H1 (cell line): ENCODE data around the gene RPS3. TPM values are rescaled to one million over a fixed set of nuclear protein-coding genes. Genes with fewer than 3 reads are reported as not detected.

Experiments
- CTCF ChIA-PET: fragments of 300-600 bp; sonication (Branson Sonifier 250); formaldehyde crosslinking; loops from one replicate; lab custom pipeline; 2021; ENCODE audit not compliant: partially characterized antibody; lab: Charles Lee
- POLR2A ChIA-PET: fragments of 300-600 bp; sonication (Branson Sonifier 250); formaldehyde crosslinking; loops from one replicate; lab custom pipeline; 2021; ENCODE audit warnings: inconsistent platforms; ENCODE audit not compliant: partially characterized antibody; lab: Charles Lee
- DNase-seq, 2 experiments: peaks; one replicate each; pipeline versions ENCODE4 v3.0.0 to v3.0.0-alpha.2; 2010 to 2022; ENCODE audit warnings: low spot score in 2 of 2, low read depth in 1 of 2, mixed read lengths in 1 of 2
- FAIRE-seq: peaks from 2 replicates; lab custom pipeline; 2011; peaks lifted over from hg19 to GRCh38; lab: Jason Lieb, UNC
- H2AFZ ChIP-seq: 2 replicates; pipeline ENCODE4 v1.8.1; 2012; ENCODE audit warnings: low read length, inconsistent platforms
- H2AK5ac ChIP-seq: 2 replicates; pipeline ENCODE4 v1.6.1; 2013; ENCODE audit warnings: low read depth, low read length
- H2BK120ac ChIP-seq: replicated peaks from 2 replicates; pipeline ENCODE3; 2013; ENCODE audit warnings: low read depth, low read length, inconsistent platforms
- H2BK12ac ChIP-seq: 2 replicates; pipeline ENCODE4 v1.6.1; 2013; ENCODE audit warnings: low read depth, low read length
- H2BK15ac ChIP-seq: 2 replicates; pipeline ENCODE4 v1.6.1; 2013; ENCODE audit warnings: low read length
- H2BK20ac ChIP-seq: 2 replicates; pipeline ENCODE4 v1.6.1; 2013; ENCODE audit warnings: low read length
- H2BK5ac ChIP-seq: 2 replicates; pipeline ENCODE4 v1.6.1; 2013; ENCODE audit warnings: low read depth, low read length
- H3K14ac ChIP-seq: 2 replicates; pipeline ENCODE4 v1.6.1; 2013; ENCODE audit warnings: inconsistent platforms; ENCODE audit not compliant: insufficient read length
- H3K18ac ChIP-seq: 2 replicates; pipeline ENCODE4 v1.6.1; 2013; ENCODE audit warnings: low read length; ENCODE audit errors: extremely low read depth
- H3K23ac ChIP-seq: 2 replicates; pipeline ENCODE4 v1.6.1; 2013; ENCODE audit warnings: inconsistent platforms; ENCODE audit not compliant: insufficient read length
- H3K23me2 ChIP-seq: 2 replicates; pipeline ENCODE4 v1.6.1; 2013; ENCODE audit warnings: low read depth, low read length
- H3K27ac ChIP-seq: 2 replicates; pipeline ENCODE4 v1.6.1; 2011; ENCODE audit warnings: low read depth, low read length, inconsistent platforms
- H3K27me3 ChIP-seq, 4 experiments: replicated peaks in 1 of 4; 1 replicate in 1 of 4; 2 replicates in 3 of 4; pipeline versions ENCODE4 v1.6.1 to v1.8.1; 2011 to 2013; ENCODE audit warnings: low read length in 3 of 4, mild to moderate bottlenecking in 3 of 4, inconsistent platforms in 2 of 4, mixed read lengths in 2 of 4, moderate library complexity in 1 of 4; ENCODE audit not compliant: control insufficient read depth in 3 of 4, insufficient read depth in 3 of 4; ENCODE audit errors: extremely low read depth in 1 of 4
- H3K36me3 ChIP-seq, 4 experiments: 2 replicates each; pipeline versions ENCODE4 v1.6.1 to v1.8.1; 2011 to 2013; ENCODE audit warnings: mild to moderate bottlenecking in 4 of 4, low read length in 3 of 4, moderate library complexity in 2 of 4, control low read depth in 1 of 4, inconsistent platforms in 1 of 4; ENCODE audit not compliant: insufficient read depth in 4 of 4, control insufficient read depth in 2 of 4
- H3K4ac ChIP-seq: replicated peaks from 2 replicates; pipeline ENCODE3; 2013; ENCODE audit warnings: low read length, low read depth, mixed read lengths, inconsistent platforms; ENCODE audit not compliant: insufficient read length
- H3K4me1 ChIP-seq, 4 experiments: replicated peaks in 1 of 4; 1 replicate in 1 of 4; 2 replicates in 3 of 4; pipeline versions ENCODE4 v1.6.1 to v1.8.1; 2011 to 2013; ENCODE audit warnings: low read length in 3 of 4, inconsistent platforms in 2 of 4, mixed read lengths in 1 of 4; ENCODE audit not compliant: insufficient read depth in 4 of 4, control insufficient read depth in 3 of 4
- H3K4me2 ChIP-seq, 2 experiments: 2 replicates each; pipeline versions ENCODE4 v1.6.1 to v1.8.1; 2011 to 2013; ENCODE audit warnings: low read depth in 2 of 2, low read length in 2 of 2, control low read depth in 1 of 2, inconsistent platforms in 1 of 2, mild to moderate bottlenecking in 1 of 2; ENCODE audit not compliant: insufficient read depth in 1 of 2
- H3K4me3 ChIP-seq, 4 experiments: fragments of 200-600, 300-600 bp in 1 of 4; sonication (generic), shearing (Covaris generic), sonication (Bioruptor Twin) in 1 of 4; 2 replicates each; pipeline versions ENCODE4 v1.5.1 to v1.8.1; 2011 to 2016; ENCODE audit warnings: low read length in 4 of 4, low read depth in 3 of 4, control low read depth in 2 of 4, inconsistent platforms in 2 of 4, mild to moderate bottlenecking in 2 of 4, mixed read lengths in 1 of 4, moderate library complexity in 1 of 4; ENCODE audit not compliant: insufficient read depth in 2 of 4; ENCODE audit errors: extremely low read depth in 1 of 4
- H3K56ac ChIP-seq: replicated peaks from 2 replicates; pipeline ENCODE3; 2013; ENCODE audit warnings: low read depth, mild to moderate bottlenecking, mixed read lengths, low read length, inconsistent platforms; ENCODE audit not compliant: insufficient read length
- H3K79me1 ChIP-seq: 2 replicates; pipeline ENCODE4 v1.6.1; 2013; ENCODE audit warnings: low read depth, low read length, control low read depth
- H3K79me2 ChIP-seq, 2 experiments: 2 replicates each; pipeline versions ENCODE4 v1.6.1 to v1.8.1; 2012 to 2013; ENCODE audit warnings: low read length in 2 of 2, mild to moderate bottlenecking in 2 of 2, inconsistent platforms in 1 of 2; ENCODE audit not compliant: insufficient read depth in 2 of 2, control insufficient read depth in 1 of 2
- H3K9ac ChIP-seq, 4 experiments: replicated peaks in 1 of 4; 1 replicate in 1 of 4; 2 replicates in 3 of 4; pipeline versions ENCODE4 v1.6.1 to v1.8.1; 2011 to 2013; ENCODE audit warnings: low read depth in 3 of 4, low read length in 3 of 4, control low read depth in 2 of 4, mild to moderate bottlenecking in 2 of 4, moderate library complexity in 2 of 4, inconsistent platforms in 1 of 4; ENCODE audit errors: extremely low read depth in 1 of 4
- H3K9me3 ChIP-seq, 2 experiments: 2 replicates each; pipeline versions ENCODE4 v1.6.1 to v1.8.1; 2012 to 2013; ENCODE audit warnings: mild to moderate bottlenecking in 2 of 2, moderate library complexity in 2 of 2, control low read depth in 1 of 2, inconsistent platforms in 1 of 2, low read depth in 1 of 2, low read length in 1 of 2, mixed read lengths in 1 of 2; ENCODE audit not compliant: insufficient read depth in 2 of 2
- H4K20me1 ChIP-seq, 2 experiments: replicated peaks in 1 of 2; 2 replicates each; pipeline versions ENCODE3 to v1.8.1; 2011 to 2013; ENCODE audit warnings: inconsistent platforms in 2 of 2, low read length in 2 of 2, mild to moderate bottlenecking in 1 of 2; ENCODE audit not compliant: insufficient read depth in 2 of 2, control insufficient read depth in 1 of 2
- H4K5ac ChIP-seq: 2 replicates; pipeline ENCODE4 v1.6.1; 2013; ENCODE audit warnings: low read length, low read depth, mixed read lengths, inconsistent platforms; ENCODE audit not compliant: insufficient read length
- H4K8ac ChIP-seq: 2 replicates; pipeline ENCODE4 v1.8.0; 2013; ENCODE audit warnings: mild to moderate bottlenecking, moderate library complexity, low read length, inconsistent platforms; ENCODE audit not compliant: insufficient read depth; ENCODE audit errors: extremely low read depth
- H4K91ac ChIP-seq: replicated peaks from 2 replicates; pipeline ENCODE3; 2013; ENCODE audit warnings: low read length, mixed read lengths, inconsistent platforms; ENCODE audit not compliant: insufficient read length
- CBX8 ChIP-seq: fragments of 300-800, 300-1000 bp; sonication (generic); IDR thresholded peaks from 2 replicates; pipeline ENCODE4 v1.7.1; 2016; ENCODE audit warnings: low read depth, low read length, borderline replicate concordance
- CEBPB ChIP-seq: IDR thresholded peaks from 2 replicates; pipeline ENCODE4 v1.6.1; 2012; ENCODE audit warnings: low read depth, low read length
- EZH2 ChIP-seq: fragments of 200-600 bp; sonication (generic); IDR thresholded peaks from 2 replicates; pipeline ENCODE4 v1.7.1; 2012; ENCODE audit warnings: low read depth, mild to moderate bottlenecking, moderate library complexity, low read length, inconsistent platforms; ENCODE audit not compliant: severe bottlenecking
- FOSL1 ChIP-seq: IDR thresholded peaks from 2 replicates; pipeline ENCODE4 v1.6.1; 2011; ENCODE audit warnings: mild to moderate bottlenecking, low read depth, low read length, moderate library complexity; ENCODE audit not compliant: insufficient read depth
- GABPA ChIP-seq: IDR thresholded peaks from 2 replicates; pipeline ENCODE4 v1.6.1; 2011; ENCODE audit warnings: mild to moderate bottlenecking, low read length, moderate library complexity, borderline replicate concordance; ENCODE audit not compliant: insufficient read depth
- JUND ChIP-seq: IDR thresholded peaks from 2 replicates; pipeline ENCODE4 v1.6.1; 2011; ENCODE audit warnings: mild to moderate bottlenecking, improper control_type of control experiment, low read length
- RXRA ChIP-seq: IDR thresholded peaks from 2 replicates; pipeline ENCODE4 v1.6.1; 2011; ENCODE audit warnings: low read depth, mild to moderate bottlenecking, low read length, moderate library complexity; ENCODE audit not compliant: insufficient read depth
- SUZ12 ChIP-seq: fragments of 200-600 bp; sonication (generic); IDR thresholded peaks from 2 replicates; pipeline ENCODE4 v1.6.1; 2012; ENCODE audit warnings: mild to moderate bottlenecking, inconsistent platforms, low read length, moderate library complexity, mixed read lengths
- TAF1 ChIP-seq: IDR thresholded peaks from 2 replicates; pipeline ENCODE4 v1.6.1; 2011; ENCODE audit warnings: mild to moderate bottlenecking, low read depth, low read length
- WGBS, 2 experiments: shearing (Covaris generic) in 1 of 2; methylation state at CpG; one replicate each; pipeline versions ENCODE4 v1.1.6 to v1.1.7; 2013 to 2015; ENCODE audit warnings: low lambda C conversion rate in 2 of 2, mixed read lengths in 2 of 2, inconsistent platforms in 1 of 2, low coverage in 1 of 2, missing lambda C conversion rate in 1 of 2; ENCODE audit not compliant: insufficient replicate concordance in 2 of 2, insufficient coverage in 1 of 2, insufficient read length in 1 of 2; ENCODE audit errors: extremely low coverage in 1 of 2, missing lambda C conversion rate in 1 of 2; 5-methylcytosine and 5-hydroxymethylcytosine counted together
- polyA plus RNA-seq, 7 experiments: library from polyadenylated mRNA; depleted of rRNA in 3 of 7; stranded (reverse) in 5 of 7; unstranded in 2 of 7; fragments of >200 nt in 5 of 7; fragments of 200-250 nt in 2 of 7; gene quantifications; 1 replicate in 5 of 7; 2 replicates in 1 of 7; 4 replicates in 1 of 7; pipeline versions ENCODE4 v1.2.1 to v1.2.3, GENCODE V29; 2011 to 2013; ENCODE audit warnings: missing spikeins in 2 of 7, mixed read lengths in 2 of 7
- total RNA-seq: library from RNA; stranded (reverse); fragmentation: NEBNext Ultra II Directional; extraction: Animal tissue kit (Norgen Biotek cat#: 25700); gene quantifications from 2 replicates; pipeline ENCODE4 v1.2.1, GENCODE V29; 2021
- TF ChIP-seq, protein P1 (sequence below): IDR thresholded peaks from 2 replicates; pipeline ENCODE4 v1.6.1; 2011; ENCODE audit warnings: low read depth, mild to moderate bottlenecking, low read length; ENCODE audit not compliant: insufficient read depth

Gene RPS3
- total and polyA plus RNA-seq, 2 of the 8 experiments (the other 6 are each of a cell fraction or from before 2014, with no cell fraction given), result 3,813 to 4,194 TPM

GRCh38 chr11:75449776-75450175 lies 50.5 kb downstream of the RPS3 start:
- H3K79me1 ChIP-seq, result no peaks in the 10 kb centered on the region
- H3K4me2 ChIP-seq, result no peak overlapping the region
- no peak overlapping the region for H2BK5ac ChIP-seq
- no peaks in the 10 kb centered on the region for H4K20me1 ChIP-seq
- WGBS, 2 experiments, result 87% methylated on average over 10 of the region's 11 CpGs; no CpG with 5 or more reads in 1 of the 2 experiments
- H3K36me3 ChIP-seq, result no peaks in the 10 kb centered on the region
- DNase-seq (no peak), FAIRE-seq (no peak)
- H3K4ac ChIP-seq, result no peak overlapping the region
- H3K23ac ChIP-seq, result no peak overlapping the region
- H3K14ac ChIP-seq, result no peak overlapping the region
- peaks cover 0 to under 1% (median 0%) of the 10 kb centered on the region in 4 experiments; a peak in 1 of 7 replicates for H3K4me1 ChIP-seq
- no peak overlapping the region for H2BK12ac ChIP-seq
- no peak overlapping the region for H2BK20ac ChIP-seq
- H3K56ac ChIP-seq, result no peak overlapping the region
- no peak overlapping the region for H2BK15ac ChIP-seq
- CTCF ChIA-PET, result interaction anchor here (1.4 to 31.5 kb wide), 6 partner anchors 10 to 97 kb away, joined by 3 to 603 read pairs (median 26); partner anchors contain the start of gene GDPD5
- no peak for TF ChIP-seq FOSL1
- no peak for TF ChIP-seq EZH2
- TF ChIP-seq CEBPB, result no peak
- TF ChIP-seq, protein P1, sequence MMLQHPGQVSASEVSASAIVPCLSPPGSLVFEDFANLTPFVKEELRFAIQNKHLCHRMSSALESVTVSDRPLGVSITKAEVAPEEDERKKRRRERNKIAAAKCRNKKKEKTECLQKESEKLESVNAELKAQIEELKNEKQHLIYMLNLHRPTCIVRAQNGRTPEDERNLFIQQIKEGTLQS, result no peak
- TF ChIP-seq RXRA, result no peak
- no peak for TF ChIP-seq GABPA
- no peak for TF ChIP-seq CBX8
- TF ChIP-seq TAF1, result no peak
- no peak for TF ChIP-seq JUND
- no peak for TF ChIP-seq SUZ12
- TF ChIP-seq, all 59 proteins: peak for 0
- POLR2A ChIA-PET, result no interaction called here
- H3K4me3 ChIP-seq, result no peak overlapping the region
- no peak overlapping the region for H4K91ac ChIP-seq
- no peak overlapping the region for H2BK120ac ChIP-seq
- no peak overlapping the region for H3K18ac ChIP-seq
- no peaks in the 10 kb centered on the region for H3K9me3 ChIP-seq
- no peak overlapping the region for H2AK5ac ChIP-seq
- H3K9ac ChIP-seq, result no peak overlapping the region
- H3K27ac ChIP-seq, result no peak overlapping the region
- H3K79me2 ChIP-seq, result no peaks in the 10 kb centered on the region
- H3K23me2 ChIP-seq, result 0 out of 2 replicates have a peak, but pooled peaks cover 2% of the 10 kb centered on the region
- H4K5ac ChIP-seq, result no peak overlapping the region
- no peak overlapping the region for H2AFZ ChIP-seq
- H3K27me3 ChIP-seq, result no peaks in the 10 kb centered on the region; a peak in 1 of 7 replicates
- H4K8ac ChIP-seq, result peak overlapping the region; percentile 74
